ENCODE data around the gene TARS1. TPM values are rescaled to one million over a fixed set of nuclear protein-coding genes. Genes with fewer than 3 reads are reported as not detected.

Gene TARS1
- 163 TPM for total RNA-seq (ENCODE audit: unreplicated experiment)
- long read RNA-seq, full-length matches to known transcripts = 49 of 56 reads
- long read RNA-seq, partial matches to known transcripts = 4 of 56 reads
- long read RNA-seq, other reads (novel, unspliced or antisense) = 3 of 56 reads

- Mint-ChIP-seq H3K4me1 (ENCODE audit: unreplicated experiment) (peaks cover 19% of the 10 kb centered on the region), H3K27me3 (ENCODE audit: unreplicated experiment) (no peaks in the 10 kb centered on the region), H3K9me3 (ENCODE audit: unreplicated experiment) (no peaks in the 10 kb centered on the region), H3K4me3 (ENCODE audit: unreplicated experiment) (no peak within 1 kb of the TSS), H3K27ac (ENCODE audit: unreplicated experiment) (no peak within 1 kb of the TSS), H3K36me3 (ENCODE audit: low read depth, unreplicated experiment) (peaks cover 6% of the 10 kb centered on the region)
- DNase-seq (ENCODE audit: low spot score) = peak; percentile 96
- TF ChIP-seq CTCF (IDR thresholded peaks at IDR 0.05; ENCODE audit: unreplicated experiment) = no peak
These were observed at the start of gene TARS1 for GRCh38 chr5:33440482-33441240. TARS1 (plus strand) TSS chr5:33440965; CDS start chr5:33441087, 122 bp downstream.

GRCh38 chr5:33398501-33398900, 42.3 kb upstream of the TARS1 start:
- H3K4me3 Mint-ChIP-seq (ENCODE audit: unreplicated experiment) = no peak overlapping the region
- H3K27ac Mint-ChIP-seq (ENCODE audit: unreplicated experiment) = no peak overlapping the region
- H3K27me3 Mint-ChIP-seq (ENCODE audit: unreplicated experiment) = peaks cover 2% of the 10 kb centered on the region
- no peak for TF ChIP-seq CTCF (IDR thresholded peaks at IDR 0.05; ENCODE audit: unreplicated experiment)
- H3K4me1 Mint-ChIP-seq (ENCODE audit: unreplicated experiment) = peaks cover 27% of the 10 kb centered on the region
- H3K9me3 Mint-ChIP-seq (ENCODE audit: unreplicated experiment) = no peaks in the 10 kb centered on the region
- no peak for DNase-seq (ENCODE audit: low spot score)
- peaks cover 5% of the 10 kb centered on the region for H3K36me3 Mint-ChIP-seq (ENCODE audit: low read depth, unreplicated experiment)

GRCh38 chr5:33400675-33401074, 40.1 kb upstream of the TARS1 start:
- peak; percentile 7 for DNase-seq (ENCODE audit: low spot score)
- Mint-ChIP-seq H3K27me3 (ENCODE audit: unreplicated experiment) (peaks cover 2% of the 10 kb centered on the region), H3K4me3 (ENCODE audit: unreplicated experiment) (no peak overlapping the region), H3K27ac (ENCODE audit: unreplicated experiment) (peak overlapping the region; percentile 72), H3K9me3 (ENCODE audit: unreplicated experiment) (no peaks in the 10 kb centered on the region), H3K4me1 (ENCODE audit: unreplicated experiment) (peaks cover 27% of the 10 kb centered on the region), H3K36me3 (ENCODE audit: low read depth, unreplicated experiment) (peaks cover 10% of the 10 kb centered on the region)
- no peak for TF ChIP-seq CTCF (IDR thresholded peaks at IDR 0.05; ENCODE audit: unreplicated experiment)

- peaks cover 10% of the 10 kb centered on the region for H3K36me3 Mint-ChIP-seq (ENCODE audit: low read depth, unreplicated experiment)
- H3K27me3 Mint-ChIP-seq (ENCODE audit: unreplicated experiment) = peaks cover 2% of the 10 kb centered on the region
- H3K4me1 Mint-ChIP-seq (ENCODE audit: unreplicated experiment) = peaks cover 23% of the 10 kb centered on the region
- no peak for TF ChIP-seq CTCF (IDR thresholded peaks at IDR 0.05; ENCODE audit: unreplicated experiment)
- H3K4me3 Mint-ChIP-seq (ENCODE audit: unreplicated experiment) = no peak overlapping the region
- H3K9me3 Mint-ChIP-seq (ENCODE audit: unreplicated experiment) = no peaks in the 10 kb centered on the region
- DNase-seq (ENCODE audit: low spot score) = peak; percentile 8
- H3K27ac Mint-ChIP-seq (ENCODE audit: unreplicated experiment) = peak overlapping the region; percentile 80
These were observed 39.0 kb upstream of the TARS1 start for GRCh38 chr5:33401482-33402390.
